ENCODE data around the gene OR1B1. TPM values are rescaled to one million over a fixed set of nuclear protein-coding genes. Genes with fewer than 3 reads are reported as not detected.

Gene OR1B1
- total RNA-seq, 1 experiment from 2014 or later = not detected

GRCh38 chr9:122580360-122580759, 77.1 kb downstream of the OR1B1 start:
- intact Hi-C loops (cut with micrococcal nuclease; ENCODE audit: unreplicated experiment) = no loop called here
- TF ChIP-seq CTCF (conservative IDR thresholded peaks at IDR 0.05; ENCODE audit: low read depth, low read length) (no peak), EZH2 (IDR thresholded peaks at IDR 0.05; ENCODE audit: borderline replicate concordance, low read depth, low read length, poor library complexity, severe bottlenecking) (no peak)
- no peaks in the 10 kb centered on the region for H3K27me3 ChIP-seq (replicated peaks; ENCODE audit: insufficient read depth, low read depth, low read length, poor library complexity)
- no peak overlapping the region for H3K27ac ChIP-seq (ENCODE audit: low read depth, low read length, poor library complexity, severe bottlenecking)
- no TSS peak for BruUV-seq (replicated peaks)
- CTCF ChIA-PET = no interaction called here
- no peak overlapping the region for H3K4me3 ChIP-seq (ENCODE audit: low read depth, low read length, poor library complexity, severe bottlenecking)
- no peaks in the 10 kb centered on the region for H3K9me3 ChIP-seq (ENCODE audit: low read depth, low read length, poor library complexity, severe bottlenecking)
- H3K4me1 ChIP-seq (ENCODE audit: insufficient read depth, low read length, poor library complexity, severe bottlenecking) = no peaks in the 10 kb centered on the region
- POLR2A ChIA-PET (ENCODE audit: low non-redundant PET) = no interaction called here
- DNase-seq (ENCODE audit: low spot score) = no peak
- no peaks in the 10 kb centered on the region for H3K36me3 ChIP-seq (ENCODE audit: insufficient read depth, low read length, poor library complexity, severe bottlenecking)

- no peak for TF ChIP-seq CTCF (conservative IDR thresholded peaks at IDR 0.05; ENCODE audit: low read depth, low read length)
- no peak for TF ChIP-seq EZH2 (IDR thresholded peaks at IDR 0.05; ENCODE audit: borderline replicate concordance, low read depth, low read length, poor library complexity, severe bottlenecking)
- Histone ChIP-seq H3K27ac (ENCODE audit: low read depth, low read length, poor library complexity, severe bottlenecking) (no peak overlapping the region), H3K4me3 (ENCODE audit: low read depth, low read length, poor library complexity, severe bottlenecking) (no peak overlapping the region), H3K9me3 (ENCODE audit: low read depth, low read length, poor library complexity, severe bottlenecking) (no peaks in the 10 kb centered on the region), H3K27me3 (replicated peaks; ENCODE audit: insufficient read depth, low read depth, low read length, poor library complexity) (no peaks in the 10 kb centered on the region), H3K36me3 (ENCODE audit: insufficient read depth, low read length, poor library complexity, severe bottlenecking) (no peaks in the 10 kb centered on the region), H3K4me1 (ENCODE audit: insufficient read depth, low read length, poor library complexity, severe bottlenecking) (no peaks in the 10 kb centered on the region)
- POLR2A ChIA-PET (ENCODE audit: low non-redundant PET) = no interaction called here
- DNase-seq (ENCODE audit: low spot score) = no peak
- CTCF ChIA-PET = no interaction called here
- BruUV-seq (replicated peaks) = no TSS peak
- intact Hi-C loops (cut with micrococcal nuclease; ENCODE audit: unreplicated experiment) = no loop called here
Observed at GRCh38 chr9:122579874-122580273, 77.6 kb downstream of the OR1B1 start.

Other genes starting within 250 kb of the OR1B1 start
- gene OR1J1, start 179.7 kb downstream of the OR1B1 start, total RNA-seq (2021) = not detected in 2 replicates
- not detected in 2 replicates for gene OR1J2, start 146.8 kb downstream of the OR1B1 start, total RNA-seq (2021)
- gene OR1J4, start 138.5 kb downstream of the OR1B1 start, total RNA-seq (2021) = not detected in 2 replicates
- not detected in 2 replicates for gene OR1N1, start 130.3 kb downstream of the OR1B1 start, total RNA-seq (2021)
- not detected in 2 replicates for gene OR1N2, start 104.5 kb downstream of the OR1B1 start, total RNA-seq (2021)
- gene OR1L8, start 74.2 kb downstream of the OR1B1 start, total RNA-seq (2021) = not detected in 2 replicates
- gene OR1Q1, start 42.9 kb downstream of the OR1B1 start, total RNA-seq (2021) = not detected in 2 replicates
- not detected in 2 replicates for gene OR1L1, start 4.1 kb upstream of the OR1B1 start, total RNA-seq (2021)
- not detected in 2 replicates for gene OR1L3, start 17.5 kb upstream of the OR1B1 start, total RNA-seq (2021)
- gene OR1L4, start 66.4 kb upstream of the OR1B1 start, total RNA-seq (2021) = not detected in 2 replicates
- not detected in 2 replicates for gene OR1L6, start 84.7 kb upstream of the OR1B1 start, total RNA-seq (2021)
- gene OR5C1, start 131.3 kb upstream of the OR1B1 start, total RNA-seq (2021) = not detected in 2 replicates
- not detected in 2 replicates for gene OR1K1, start 142.5 kb upstream of the OR1B1 start, total RNA-seq (2021)
- gene PDCL, start 171.0 kb upstream of the OR1B1 start, total RNA-seq (2021) = 32.8 and 35.5 TPM in 2 replicates
- gene RC3H2, start 247.7 kb upstream of the OR1B1 start, total RNA-seq (2021) = 70.2 and 71.1 TPM in 2 replicates